GM12873 (cell line): ENCODE results near the gene GPR176.

Source experiments
- TF ChIP-seq, protein P1 (sequence below): IDR thresholded peaks from 2 replicates; pipeline ENCODE4 v1.5.1; 2012; ENCODE audit warnings: low read depth, mild to moderate bottlenecking, moderate library complexity, low read length, control low read depth; ENCODE audit not compliant: insufficient read depth; ENCODE audit errors: missing control alignments

Gene GPR176

DNA sequence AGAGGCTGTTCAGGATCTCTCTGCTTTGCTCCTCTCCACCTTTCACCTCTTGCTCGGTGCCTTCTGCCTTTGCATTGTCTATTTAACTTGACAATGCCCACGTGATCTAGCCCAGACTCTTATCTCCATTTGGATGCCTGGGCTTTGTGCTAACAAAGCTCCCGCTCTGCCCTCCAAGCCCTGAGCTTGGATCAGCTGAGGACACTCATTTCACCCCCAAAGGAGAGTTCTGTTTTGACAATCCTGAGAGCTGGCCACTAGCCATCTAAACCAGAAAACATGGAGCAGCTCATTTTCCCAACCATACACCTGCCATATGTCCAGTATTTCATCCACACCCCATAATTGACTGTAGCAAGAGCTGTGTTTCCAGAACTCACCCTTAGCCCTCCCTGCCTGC lies 12.8 kb downstream of the GPR176 start:
- TF ChIP-seq, protein P1, sequence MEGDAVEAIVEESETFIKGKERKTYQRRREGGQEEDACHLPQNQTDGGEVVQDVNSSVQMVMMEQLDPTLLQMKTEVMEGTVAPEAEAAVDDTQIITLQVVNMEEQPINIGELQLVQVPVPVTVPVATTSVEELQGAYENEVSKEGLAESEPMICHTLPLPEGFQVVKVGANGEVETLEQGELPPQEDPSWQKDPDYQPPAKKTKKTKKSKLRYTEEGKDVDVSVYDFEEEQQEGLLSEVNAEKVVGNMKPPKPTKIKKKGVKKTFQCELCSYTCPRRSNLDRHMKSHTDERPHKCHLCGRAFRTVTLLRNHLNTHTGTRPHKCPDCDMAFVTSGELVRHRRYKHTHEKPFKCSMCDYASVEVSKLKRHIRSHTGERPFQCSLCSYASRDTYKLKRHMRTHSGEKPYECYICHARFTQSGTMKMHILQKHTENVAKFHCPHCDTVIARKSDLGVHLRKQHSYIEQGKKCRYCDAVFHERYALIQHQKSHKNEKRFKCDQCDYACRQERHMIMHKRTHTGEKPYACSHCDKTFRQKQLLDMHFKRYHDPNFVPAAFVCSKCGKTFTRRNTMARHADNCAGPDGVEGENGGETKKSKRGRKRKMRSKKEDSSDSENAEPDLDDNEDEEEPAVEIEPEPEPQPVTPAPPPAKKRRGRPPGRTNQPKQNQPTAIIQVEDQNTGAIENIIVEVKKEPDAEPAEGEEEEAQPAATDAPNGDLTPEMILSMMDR: no peak

DNA sequence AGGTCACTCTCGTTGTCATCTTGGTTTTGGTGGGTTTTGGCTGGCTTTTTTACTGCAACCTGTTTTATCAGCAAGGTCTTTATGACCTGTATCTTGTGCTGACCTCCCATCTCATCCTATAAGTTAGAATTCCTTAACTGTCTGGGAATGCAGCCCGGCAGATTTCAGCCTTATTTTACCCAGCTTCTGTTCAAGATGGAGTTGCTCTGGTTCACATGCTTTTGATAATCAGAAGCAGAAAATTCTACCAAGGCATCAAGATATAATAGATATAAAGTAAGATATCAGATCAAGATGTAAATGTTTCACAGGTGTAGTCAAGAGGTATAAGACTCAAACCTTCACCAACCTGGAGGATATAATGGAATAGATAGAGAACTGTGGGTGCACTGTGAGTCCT lies 16.0 kb downstream of the GPR176 start:
- TF ChIP-seq, protein P1: no peak

DNA sequence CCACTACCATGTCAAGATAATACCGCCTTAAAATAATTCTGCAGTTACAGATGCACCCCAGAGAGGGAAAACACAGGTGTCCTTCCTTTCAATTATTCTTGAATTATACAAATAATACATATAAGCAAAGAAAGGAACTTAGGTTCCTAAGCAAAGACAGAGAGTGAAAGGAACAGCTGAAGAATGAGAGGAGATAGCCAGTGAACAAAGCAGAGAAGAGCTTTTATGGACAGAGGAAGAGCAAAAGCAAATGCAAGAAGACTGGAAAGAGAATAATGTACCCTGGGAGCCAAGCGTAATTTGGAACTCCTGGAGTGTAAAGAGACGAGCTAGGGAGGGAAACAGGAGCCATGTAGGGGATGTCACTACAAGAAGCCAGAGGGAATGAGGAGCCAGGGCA lies 21.7 kb downstream of the GPR176 start:
- TF ChIP-seq, protein P1: no peak

DNA sequence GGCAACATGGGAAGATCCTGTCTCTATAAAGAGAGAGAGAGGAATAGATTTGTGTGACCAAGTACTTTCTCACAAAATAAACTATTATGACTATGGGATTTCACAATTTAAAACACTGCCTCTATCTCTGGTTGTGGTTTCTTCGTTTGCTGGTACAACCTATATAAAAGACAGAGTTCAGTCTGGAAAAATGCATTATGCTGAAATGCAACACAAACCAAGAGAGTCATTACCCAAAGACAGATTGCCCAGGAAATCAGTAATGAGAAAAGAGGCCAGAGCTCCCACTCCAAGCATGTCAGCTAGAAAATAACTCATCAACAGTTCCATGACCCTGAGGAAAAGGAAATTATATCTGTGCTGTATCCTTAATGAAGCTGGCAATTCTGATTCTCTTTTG lies 23.2 kb downstream of the GPR176 start:
- TF ChIP-seq, protein P1: no peak

DNA sequence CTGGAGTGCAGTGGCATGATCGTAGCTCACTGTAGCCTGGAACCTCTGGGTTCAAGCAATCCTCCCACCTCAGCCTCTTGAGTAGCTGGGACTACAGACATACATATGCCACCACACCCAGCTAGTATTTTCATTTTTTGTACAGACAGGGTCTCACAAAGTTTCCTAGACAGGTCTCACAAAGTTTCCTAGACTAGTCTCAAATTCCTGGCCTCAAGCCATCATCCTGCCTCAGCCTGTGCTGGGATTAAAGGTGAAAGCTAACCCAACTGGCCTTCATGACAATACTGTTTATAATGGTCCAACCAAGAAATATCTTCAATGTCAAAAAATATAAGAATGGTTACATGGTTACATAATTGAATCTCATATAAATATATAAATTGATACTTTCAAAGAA lies 24.0 kb downstream of the GPR176 start:
- TF ChIP-seq, protein P1: no peak

DNA sequence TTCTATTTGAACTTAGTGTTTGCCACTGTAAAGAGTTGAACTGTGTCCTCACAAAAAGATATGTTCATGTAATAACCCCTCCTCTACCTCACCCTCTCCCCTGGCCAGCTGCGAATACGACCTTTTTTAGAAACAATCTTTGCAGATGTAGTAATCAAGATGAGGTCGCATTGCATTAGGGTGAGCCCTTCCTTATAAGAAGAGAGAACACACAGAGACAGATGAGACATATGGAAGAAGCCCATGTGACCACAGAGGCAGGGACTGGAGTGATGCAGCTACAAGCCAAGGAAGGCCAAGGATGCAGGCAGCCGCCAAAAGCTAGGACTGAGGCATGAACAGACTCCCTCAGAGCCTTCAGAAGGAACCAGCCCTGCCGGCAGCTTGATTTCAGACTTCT lies 27.6 kb downstream of the GPR176 start:
- TF ChIP-seq, protein P1: no peak

DNA sequence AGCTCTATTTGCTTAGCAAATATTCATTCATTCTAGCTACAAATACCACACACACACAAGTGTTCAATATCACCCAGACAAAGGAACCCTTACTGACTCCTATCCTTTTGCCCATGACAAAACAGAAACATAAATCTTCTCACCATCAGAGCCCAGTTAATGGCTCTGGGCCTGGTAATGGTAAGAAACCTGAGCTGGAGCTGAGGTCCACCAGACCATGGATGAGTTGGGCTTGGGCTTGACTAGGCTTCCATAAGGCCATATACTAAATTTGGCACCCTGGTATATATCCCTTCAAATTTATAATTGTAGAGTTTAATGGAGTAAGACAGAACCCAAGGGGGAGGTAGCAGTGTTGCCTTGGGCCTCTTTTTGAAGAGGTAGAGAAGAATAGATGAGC lies 29.4 kb downstream of the GPR176 start:
- TF ChIP-seq, protein P1: no peak

DNA sequence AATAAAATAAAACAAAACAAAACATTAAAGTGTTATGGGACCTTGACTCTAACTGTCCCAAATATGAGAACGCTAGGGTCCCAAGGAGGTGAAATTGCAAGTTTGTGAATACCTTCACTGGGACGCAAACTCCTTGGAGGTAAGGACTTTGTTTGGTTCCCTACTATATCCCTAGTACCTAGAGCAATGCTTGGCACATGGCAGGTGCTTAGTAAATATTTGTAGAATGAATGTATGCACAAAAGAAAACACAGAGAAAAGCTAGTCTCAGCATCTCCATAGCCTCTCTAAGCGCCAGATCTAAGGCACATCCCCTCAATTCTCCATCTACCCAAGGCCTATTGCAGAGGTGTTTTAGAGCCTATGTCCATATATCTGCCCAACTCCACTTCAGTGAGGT lies 30.5 kb downstream of the GPR176 start:
- TF ChIP-seq, protein P1: no peak
